Lower leg skin (tissue), 4 donors: Measurements from ENCODE around the gene TSPO. TPM values are rescaled to one million over a fixed set of nuclear protein-coding genes. Genes with fewer than 3 reads are reported as not detected.

Source experiments
- DNase-seq, 2 donors: peaks; one replicate each; pipeline ENCODE4 v3.0.0-alpha.2; 2019; ENCODE audit warnings: low spot score in 2 of 2
- H3K4me3 ChIP-seq: fragments of 200-600 bp; sonication (generic); 2 replicates; pipeline ENCODE4 v1.5.1; 2017; ENCODE audit warnings: mild to moderate bottlenecking, low read depth; ENCODE audit not compliant: poor library complexity, severe bottlenecking
- CTCF ChIP-seq, 3 donors: fragments of 450-650 bp; IDR thresholded peaks; one replicate each; pipeline ENCODE4 v1.5.1; 2016; ENCODE audit warnings: antibody characterized with exemption in 3 of 3, mild to moderate bottlenecking in 3 of 3, moderate library complexity in 2 of 3
- POLR2A ChIP-seq, 2 donors: fragments of 450-650 bp; IDR thresholded peaks; one replicate each; pipeline ENCODE4 v1.6.1; 2016 to 2017; ENCODE audit warnings: antibody characterized with exemption in 2 of 2, mild to moderate bottlenecking in 1 of 2, moderate library complexity in 1 of 2
- WGBS, 2 donors: methylation state at CpG; one replicate each; pipeline ENCODE4 v1.1.5; 2018; 5-methylcytosine and 5-hydroxymethylcytosine counted together
- intact Hi-C: fragments of 100-400 bp; cut with DNase I; formaldehyde crosslinking; loops from one replicate; pipeline ENCODE4 v1.15.0; 2023; ENCODE audit warnings: low total_unique reads
- total RNA-seq, 4 donors: library from RNA; depleted of rRNA; stranded (reverse); fragments of >200 nt; gene quantifications; one replicate each; pipeline ENCODE4 v1.1.0, GENCODE V29; 2016

TSPO gene
- total RNA-seq, 4 donors from 2014 or later, result 695 to 923 (median 775) TPM

GRCh38 chr22:43174941-43175531, 23.7 kb downstream of the TSPO start:
- intact Hi-C loops, result no loop called here
- 65 to 76% methylated on average over 6 to 9 of the region's 9 CpGs for WGBS, 2 donors
- no peak for DNase-seq

GRCh38 chr22:43176090-43176489, 24.7 kb downstream of the TSPO start:
- intact Hi-C loops, result no loop called here
- TF ChIP-seq POLR2A (IDR thresholded peaks at IDR 0.05), result no peak
- TF ChIP-seq CTCF (IDR thresholded peaks at IDR 0.05), result no peak
- H3K4me3 ChIP-seq, result no peak overlapping the region
- DNase-seq, result no peak
- WGBS, 2 donors, result 75 to 83% methylated on average over 15 of the region's 15 CpGs

More at GRCh38 chr22:43174941-43175531, 23.7 kb downstream of the TSPO start:
- H3K4me3 ChIP-seq, result no peak overlapping the region
- no peak for TF ChIP-seq CTCF (IDR thresholded peaks at IDR 0.05)
- TF ChIP-seq POLR2A (IDR thresholded peaks at IDR 0.05), result no peak

GRCh38 chr22:43177479-43177878, 26.1 kb downstream of the TSPO start:
- WGBS, 2 donors, result 84 to 88% methylated on average over 5 to 7 of the region's 7 CpGs

GRCh38 chr22:43179146-43179910, 28.0 kb downstream of the TSPO start:
- 95% methylated on average over 25 of the region's 25 CpGs for WGBS, 2 donors
- intact Hi-C loops, result no loop called here

More at GRCh38 chr22:43177479-43177878, 26.1 kb downstream of the TSPO start:
- no peak for TF ChIP-seq POLR2A (IDR thresholded peaks at IDR 0.05)
- no peak for TF ChIP-seq CTCF (IDR thresholded peaks at IDR 0.05)
- no peak overlapping the region for H3K4me3 ChIP-seq
- no peak for DNase-seq
- intact Hi-C loops, result no loop called here

GRCh38 chr22:43179911-43180195, 28.5 kb downstream of the TSPO start:
- DNase-seq, result no peak
- intact Hi-C loops, result no loop called here
- no peak overlapping the region for H3K4me3 ChIP-seq
- WGBS, 2 donors, result 97% methylated on average over 15 of the region's 15 CpGs
- no peak for TF ChIP-seq CTCF (IDR thresholded peaks at IDR 0.05)
- TF ChIP-seq POLR2A (IDR thresholded peaks at IDR 0.05), result no peak

More at GRCh38 chr22:43179146-43179910, 28.0 kb downstream of the TSPO start:
- no peak for DNase-seq
- no peak overlapping the region for H3K4me3 ChIP-seq
- no peak for TF ChIP-seq POLR2A (IDR thresholded peaks at IDR 0.05)
- no peak for TF ChIP-seq CTCF (IDR thresholded peaks at IDR 0.05)
